Measurements from ENCODE around the gene NTM.

Gene NTM

GRCh38 chr11:131389582-131389981 is 19.2 kb downstream of the NTM start:
- Mint-ChIP-seq H3K36me3 (no peaks in the 10 kb centered on the region), H3K27me3 (peaks cover 0 to 4% of the 10 kb centered on the region in 2 donors), H3K9me3 (peaks cover 3 to 4% of the 10 kb centered on the region in 2 donors), H3K4me3 (no peak overlapping the region), H3K27ac (no peak overlapping the region), H3K4me1 (no peaks in the 10 kb centered on the region)
- ATAC-seq (replicated peaks) (no peak), DNase-seq (no peak)

- Mint-ChIP-seq H3K4me3 (no peak overlapping the region), H3K27ac (no peak overlapping the region), H3K27me3 (peaks cover 0 to 4% of the 10 kb centered on the region in 2 donors), H3K4me1 (no peaks in the 10 kb centered on the region), H3K9me3 (peaks cover 3 to 4% of the 10 kb centered on the region in 2 donors), H3K36me3 (no peaks in the 10 kb centered on the region)
- ATAC-seq (replicated peaks) (no peak), DNase-seq (no peak)
These were observed 20.8 kb downstream of the NTM start for GRCh38 chr11:131391176-131391575.

DNA sequence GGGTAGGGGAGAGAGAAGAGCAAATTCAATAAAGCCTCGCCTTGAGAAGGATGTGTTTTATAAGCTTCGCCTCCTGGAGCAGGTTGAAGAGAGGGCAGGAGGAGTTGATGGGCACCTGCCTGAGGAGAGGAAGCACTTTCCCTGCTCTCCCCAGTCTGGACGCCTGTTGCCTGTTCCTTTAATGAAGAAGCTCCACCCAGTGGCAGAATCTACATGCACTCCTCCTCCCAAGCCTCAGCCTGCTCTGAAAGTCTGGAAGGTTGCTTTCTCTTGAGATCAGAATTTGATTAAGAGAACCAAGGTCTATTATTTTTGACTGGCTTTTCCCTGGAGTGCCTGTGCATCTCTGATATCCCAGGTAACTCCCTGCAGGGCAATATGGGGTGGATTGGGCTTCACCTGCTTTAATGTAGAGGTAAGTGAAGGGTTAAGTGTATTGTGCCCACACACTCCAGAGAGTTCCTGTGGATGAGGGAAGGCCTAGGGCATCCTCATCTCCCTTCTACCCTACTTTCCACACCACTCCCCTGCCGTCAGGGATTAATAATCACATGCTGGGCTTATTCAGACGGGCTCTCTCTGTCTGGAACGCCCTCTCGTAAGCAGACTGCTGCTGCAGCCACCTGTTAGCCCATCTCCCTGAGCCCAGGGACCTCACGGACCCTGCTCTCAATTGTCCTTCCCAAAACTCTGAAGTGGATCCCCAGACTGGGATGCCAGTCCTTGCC is 22.3 kb downstream of the NTM start:
- ATAC-seq (replicated peaks) (no peak), DNase-seq (no peak)
- Mint-ChIP-seq H3K27ac (no peak overlapping the region), H3K36me3 (no peaks in the 10 kb centered on the region), H3K27me3 (peaks cover 0 to 4% of the 10 kb centered on the region in 2 donors), H3K9me3 (peaks cover 3 to 4% of the 10 kb centered on the region in 2 donors), H3K4me1 (no peaks in the 10 kb centered on the region), H3K4me3 (no peak overlapping the region)

DNA sequence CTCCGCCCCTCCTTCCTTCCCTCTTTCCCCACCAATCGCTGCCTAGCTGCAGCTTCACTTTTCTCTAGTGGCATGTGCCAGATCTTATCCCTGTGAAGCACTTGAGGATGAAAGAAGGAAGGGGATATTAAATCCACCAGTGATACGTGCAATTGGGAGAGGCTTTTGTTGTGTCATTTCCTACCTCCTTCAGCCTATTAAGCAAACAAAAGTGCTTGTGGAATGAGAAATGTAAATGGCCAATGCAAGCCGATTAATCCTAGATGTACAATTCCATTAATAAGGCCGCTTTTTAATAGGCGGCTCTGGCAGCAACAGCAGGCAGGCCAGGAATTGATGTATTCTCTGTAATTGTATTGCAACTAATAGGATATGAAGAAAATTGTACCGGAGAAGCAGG is 23.3 kb downstream of the NTM start:
- Mint-ChIP-seq H3K4me1 (no peaks in the 10 kb centered on the region), H3K9me3 (peaks cover 3 to 4% of the 10 kb centered on the region in 2 donors), H3K4me3 (no peak overlapping the region), H3K36me3 (no peaks in the 10 kb centered on the region), H3K27me3 (peaks cover 0 to 4% of the 10 kb centered on the region in 2 donors), H3K27ac (no peak overlapping the region)
- DNase-seq (no peak), ATAC-seq (replicated peaks) (no peak)

DNA sequence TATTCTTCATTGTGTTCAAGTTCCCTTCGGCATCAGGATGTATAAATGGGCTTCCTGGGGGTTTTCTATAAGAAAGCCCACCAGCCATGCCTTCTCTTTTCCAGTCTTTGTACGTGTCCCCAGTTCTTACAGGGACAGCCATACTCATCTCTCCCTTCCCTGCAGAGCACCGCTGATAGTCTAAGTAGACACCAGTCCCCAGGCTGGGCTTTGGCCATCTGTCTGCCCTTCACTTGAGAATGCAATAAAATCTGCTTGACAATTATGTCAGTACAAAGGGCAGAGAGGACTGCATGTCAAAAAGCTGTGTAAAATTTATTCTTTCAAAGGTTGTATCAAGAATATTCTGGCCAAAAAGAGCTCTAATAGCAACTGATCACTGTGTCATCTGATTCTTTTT is 27.3 kb downstream of the NTM start:
- Mint-ChIP-seq H3K27ac (no peak overlapping the region), H3K4me3 (no peak overlapping the region), H3K4me1 (no peaks in the 10 kb centered on the region), H3K9me3 (peaks cover 0 to 3% of the 10 kb centered on the region in 2 donors), H3K27me3 (peaks cover 0 to 4% of the 10 kb centered on the region in 2 donors), H3K36me3 (no peaks in the 10 kb centered on the region)
- ATAC-seq (replicated peaks) (no peak), DNase-seq (no peak)

- no peaks in the 10 kb centered on the region for H3K27me3 Mint-ChIP-seq
- no peaks in the 10 kb centered on the region for H3K36me3 Mint-ChIP-seq
- H3K27ac Mint-ChIP-seq, result no peak overlapping the region
- H3K4me3 Mint-ChIP-seq, result no peak overlapping the region
- H3K4me1 Mint-ChIP-seq, result no peaks in the 10 kb centered on the region
- no peak for ATAC-seq (replicated peaks)
- H3K9me3 Mint-ChIP-seq, result no peaks in the 10 kb centered on the region
- no peak for DNase-seq
These were observed 31.6 kb downstream of the NTM start for GRCh38 chr11:131402040-131402439.

DNA sequence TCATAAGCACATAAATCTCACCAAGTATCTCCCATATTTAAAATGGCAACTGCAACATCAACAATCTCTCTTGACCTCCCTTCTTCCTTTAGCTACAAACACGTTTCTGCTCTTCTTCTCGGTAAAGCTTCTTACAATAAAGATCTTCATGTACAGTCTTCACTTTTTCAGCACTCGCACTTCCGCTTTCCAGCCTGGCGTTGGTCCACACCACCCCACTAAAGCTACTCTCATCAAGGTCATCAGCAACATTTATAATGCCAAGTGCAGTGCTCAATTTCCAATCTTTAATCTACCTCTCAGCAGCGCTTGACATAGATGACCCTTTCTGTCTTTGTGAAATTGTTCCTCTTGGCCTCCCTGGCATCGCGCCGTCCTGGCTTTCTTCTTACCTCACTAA is 33.6 kb downstream of the NTM start:
- Mint-ChIP-seq H3K9me3 (no peaks in the 10 kb centered on the region), H3K4me1 (no peaks in the 10 kb centered on the region), H3K36me3 (no peaks in the 10 kb centered on the region), H3K27ac (no peak overlapping the region), H3K4me3 (no peak overlapping the region), H3K27me3 (peaks cover 0 to 5% of the 10 kb centered on the region in 2 donors)
- no peak for ATAC-seq (replicated peaks)
- no peak for DNase-seq

DNA sequence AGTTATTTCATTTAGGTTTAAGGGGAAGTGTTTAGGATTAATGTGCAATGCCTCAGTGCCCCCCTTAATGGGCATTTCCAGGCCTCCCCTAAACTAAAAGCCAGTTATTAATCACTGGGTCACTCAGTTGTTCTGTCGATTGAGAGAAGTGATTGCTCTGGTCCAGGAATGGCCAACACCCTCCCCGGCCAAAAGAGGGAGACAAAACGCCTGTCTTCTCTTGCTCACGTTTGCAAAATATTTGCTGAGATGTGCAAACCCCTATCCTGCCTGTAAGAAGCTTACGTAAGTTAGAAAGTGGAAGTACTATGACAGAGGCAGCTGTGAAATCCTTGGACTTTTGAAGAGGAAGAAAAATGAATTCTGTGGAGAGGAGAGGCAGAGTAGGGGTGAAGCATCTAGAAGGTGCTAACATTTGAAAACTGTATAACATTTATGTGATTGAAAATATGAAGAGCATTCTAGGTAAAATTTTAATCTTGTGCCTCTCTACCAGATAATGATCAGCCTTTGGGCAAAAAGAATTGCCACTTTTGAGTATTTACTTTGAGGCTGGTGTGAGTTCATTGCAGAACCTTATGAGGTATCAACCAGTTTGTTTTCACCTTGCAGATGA is 37.7 kb downstream of the NTM start:
- H3K9me3 Mint-ChIP-seq, result no peaks in the 10 kb centered on the region
- DNase-seq, result no peak
- no peaks in the 10 kb centered on the region for H3K36me3 Mint-ChIP-seq
- peaks cover 0 to 5% of the 10 kb centered on the region in 2 donors for H3K27me3 Mint-ChIP-seq
- no peaks in the 10 kb centered on the region for H3K4me1 Mint-ChIP-seq
- no peak overlapping the region for H3K27ac Mint-ChIP-seq
- H3K4me3 Mint-ChIP-seq, result no peak overlapping the region
- ATAC-seq (replicated peaks), result no peak

- H3K27ac Mint-ChIP-seq, result no peak overlapping the region
- H3K4me1 Mint-ChIP-seq, result no peaks in the 10 kb centered on the region
- peaks cover 0 to 5% of the 10 kb centered on the region in 2 donors for H3K27me3 Mint-ChIP-seq
- DNase-seq (no peak), ATAC-seq (replicated peaks) (no peak)
- H3K36me3 Mint-ChIP-seq, result no peaks in the 10 kb centered on the region
- no peak overlapping the region for H3K4me3 Mint-ChIP-seq
- H3K9me3 Mint-ChIP-seq, result no peaks in the 10 kb centered on the region
These were observed 38.9 kb downstream of the NTM start for GRCh38 chr11:131409345-131409744.

DNA sequence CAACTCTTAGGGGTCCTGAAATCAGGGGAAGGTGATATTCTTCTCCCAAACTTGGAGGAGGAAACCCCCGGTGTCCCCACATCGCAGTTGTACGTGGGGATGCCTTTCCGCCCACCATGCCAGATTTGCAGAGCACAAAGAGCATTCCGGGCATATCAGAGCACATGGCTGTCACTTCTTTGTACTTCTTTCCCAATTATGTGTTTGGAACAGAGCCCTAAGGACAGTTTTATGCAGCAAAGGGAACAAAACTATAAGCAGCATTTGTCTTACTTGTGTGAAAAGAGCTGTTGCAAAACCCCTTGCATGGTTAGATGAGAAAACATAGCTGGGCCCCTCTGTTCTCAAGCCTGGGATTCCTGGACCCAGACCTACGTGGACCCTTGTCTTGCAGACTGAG is 41.2 kb downstream of the NTM start:
- Mint-ChIP-seq H3K4me1 (no peaks in the 10 kb centered on the region), H3K4me3 (no peak overlapping the region)

DNA sequence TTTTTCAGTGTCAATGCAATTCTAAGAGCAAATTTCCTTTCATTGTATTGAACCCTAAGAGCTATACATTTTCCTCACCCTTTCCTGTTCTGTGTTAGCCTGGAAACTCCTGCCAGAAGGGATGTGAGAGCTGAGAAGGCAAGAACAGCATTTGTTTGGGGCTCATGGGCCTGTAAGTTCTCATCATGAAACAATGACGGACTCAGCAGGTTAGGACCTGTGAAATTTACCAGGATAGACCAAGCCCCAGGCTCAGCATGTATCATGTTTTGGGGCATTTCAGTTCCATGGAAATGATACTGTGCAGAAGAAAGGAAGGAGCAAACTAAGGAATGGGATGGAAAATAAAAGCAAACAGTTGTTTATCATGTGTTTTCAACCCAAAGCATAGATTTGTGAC is 41.6 kb downstream of the NTM start:
- no peaks in the 10 kb centered on the region for H3K36me3 Mint-ChIP-seq
- H3K9me3 Mint-ChIP-seq, result no peaks in the 10 kb centered on the region
- H3K27ac Mint-ChIP-seq, result no peak overlapping the region
- no peaks in the 10 kb centered on the region for H3K4me1 Mint-ChIP-seq
- ATAC-seq (replicated peaks) (no peak), DNase-seq (no peak)
- no peak overlapping the region for H3K4me3 Mint-ChIP-seq
- peaks cover 0 to 5% of the 10 kb centered on the region in 2 donors for H3K27me3 Mint-ChIP-seq

More for the DNA sequence above, 41.2 kb downstream of the NTM start:
- ATAC-seq (replicated peaks), result no peak
- no peaks in the 10 kb centered on the region for H3K36me3 Mint-ChIP-seq
- H3K27me3 Mint-ChIP-seq, result peaks cover 0 to 5% of the 10 kb centered on the region in 2 donors
- DNase-seq, result no peak
- H3K27ac Mint-ChIP-seq, result no peak overlapping the region
- H3K9me3 Mint-ChIP-seq, result no peaks in the 10 kb centered on the region

DNA sequence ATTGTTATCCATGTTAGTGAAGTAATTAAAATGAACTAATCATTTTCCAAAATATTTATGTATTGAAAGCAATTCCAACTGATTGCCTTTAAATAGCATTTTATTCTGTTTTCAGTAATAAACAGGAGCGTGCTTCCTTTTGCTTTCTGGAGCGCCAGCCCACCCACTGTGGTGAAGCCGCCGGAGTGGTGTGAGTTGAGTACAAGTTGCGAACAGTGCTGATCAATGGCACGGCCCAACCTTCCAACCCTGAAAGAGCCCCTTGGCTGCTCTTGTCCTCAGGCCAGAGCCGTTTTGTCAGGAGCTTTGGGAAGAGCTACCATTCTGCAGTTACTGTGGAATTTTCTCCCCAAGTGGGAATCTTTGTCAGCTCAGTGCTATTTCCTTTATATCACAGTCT is 42.8 kb downstream of the NTM start:
- DNase-seq, result no peak
- Mint-ChIP-seq H3K27me3 (no peaks in the 10 kb centered on the region), H3K36me3 (no peaks in the 10 kb centered on the region), H3K9me3 (no peaks in the 10 kb centered on the region), H3K4me1 (no peaks in the 10 kb centered on the region), H3K27ac (no peak overlapping the region), H3K4me3 (no peak overlapping the region)
- ATAC-seq (replicated peaks), result no peak

GRCh38 chr11:131418189-131418588 is 47.8 kb downstream of the NTM start:
- Mint-ChIP-seq H3K4me3 (no peak overlapping the region), H3K36me3 (no peaks in the 10 kb centered on the region), H3K27me3 (no peaks in the 10 kb centered on the region), H3K9me3 (peaks cover 0 to 4% of the 10 kb centered on the region in 2 donors), H3K4me1 (no peaks in the 10 kb centered on the region), H3K27ac (no peak overlapping the region)
- ATAC-seq (replicated peaks), result no peak
- DNase-seq, result no peak

- Mint-ChIP-seq H3K27ac (no peak overlapping the region), H3K27me3 (no peaks in the 10 kb centered on the region), H3K9me3 (peaks cover 0 to 4% of the 10 kb centered on the region in 2 donors), H3K36me3 (no peaks in the 10 kb centered on the region), H3K4me3 (no peak overlapping the region), H3K4me1 (no peaks in the 10 kb centered on the region)
- ATAC-seq (replicated peaks) (no peak), DNase-seq (no peak)
These were observed 50.8 kb downstream of the NTM start for GRCh38 chr11:131421066-131421855.

- no peak for ATAC-seq (replicated peaks)
- no peak overlapping the region for H3K27ac Mint-ChIP-seq
- H3K27me3 Mint-ChIP-seq, result no peaks in the 10 kb centered on the region
- no peaks in the 10 kb centered on the region for H3K36me3 Mint-ChIP-seq
- DNase-seq, result no peak
- no peak overlapping the region for H3K4me3 Mint-ChIP-seq
- H3K4me1 Mint-ChIP-seq, result no peaks in the 10 kb centered on the region
- H3K9me3 Mint-ChIP-seq, result peaks cover 0 to 4% of the 10 kb centered on the region in 2 donors
These were observed 51.6 kb downstream of the NTM start for GRCh38 chr11:131422029-131422428.
